GDM1 (cell line): ENCODE results near the gene GNMT.
A peak's percentile ranks its signal among the peaks of the same experiment; 100 is the strongest.

Experiments used
- DNase-seq: peaks from one replicate; lab custom pipeline; 2025; lab: John Stamatoyannopoulos, UW

Gene GNMT

GRCh38 chr6:42960243-42961019 lies at the start of gene GNMT:
Gene GNMT (plus strand): TSS chr6:42960754. CDS start chr6:42960768, 14 bp downstream.
- no peak for DNase-seq

- no peak for DNase-seq
Observed at GRCh38 chr6:42911171-42912021, 49.2 kb upstream of the GNMT start.

- no peak for DNase-seq
Observed at GRCh38 chr6:42914546-42914945, 46.0 kb upstream of the GNMT start.

- DNase-seq, result no peak
Observed at GRCh38 chr6:42915732-42916131, 44.8 kb upstream of the GNMT start, which contains the start of gene PTCRA. Gene PTCRA (plus strand): TSS chr6:42916053. CDS start chr6:42916070, 17 bp downstream.

GRCh38 chr6:42916288-42916687 lies 44.3 kb upstream of the GNMT start:
- DNase-seq, result no peak

- DNase-seq, result no peak
Observed at GRCh38 chr6:42921801-42922200, 38.8 kb upstream of the GNMT start.

- DNase-seq, result no peak
Observed at GRCh38 chr6:42923666-42924065, 36.9 kb upstream of the GNMT start.

GRCh38 chr6:42925248-42925857 lies 35.2 kb upstream of the GNMT start:
- no peak for DNase-seq

- peak; percentile 99 for DNase-seq
Observed at GRCh38 chr6:42928986-42929820, 31.4 kb upstream of the GNMT start, which contains the start of gene CNPY3. Gene CNPY3 (plus strand): TSS chr6:42929480. CDS start chr6:42929571, 91 bp downstream.

GRCh38 chr6:42929821-42930360 lies 30.7 kb upstream of the GNMT start:
- peak; percentile 81 for DNase-seq

- no peak for DNase-seq
Observed at GRCh38 chr6:42932412-42932811, 28.1 kb upstream of the GNMT start.

- no peak for DNase-seq
Observed at GRCh38 chr6:42933205-42933604, 27.3 kb upstream of the GNMT start.

- DNase-seq, result peak; percentile 19
Observed at GRCh38 chr6:42935322-42935721, 25.2 kb upstream of the GNMT start.

- no peak for DNase-seq
Observed at GRCh38 chr6:42936398-42936797, 24.2 kb upstream of the GNMT start.

GRCh38 chr6:42937548-42938427 lies 22.8 kb upstream of the GNMT start:
- DNase-seq, result no peak

- no peak for DNase-seq
Observed at GRCh38 chr6:42938428-42938796, 22.1 kb upstream of the GNMT start.

GRCh38 chr6:42938987-42939809 lies 21.4 kb upstream of the GNMT start:
- no peak for DNase-seq

- DNase-seq, result no peak
Observed at GRCh38 chr6:42939810-42940167, 20.8 kb upstream of the GNMT start.

- DNase-seq, result no peak
Observed at GRCh38 chr6:42940493-42941045, 20.0 kb upstream of the GNMT start.
